ENCODE measurements around the gene CCDC38.

Gene CCDC38

GRCh38 chr12:95836630-95837239 is 105.7 kb downstream of the CCDC38 start:
- H3K79me1 ChIP-seq (ENCODE audit: low read length): no peaks in the 10 kb centered on the region
- WGBS (ENCODE audit: extremely low coverage, insufficient coverage, low lambda C conversion rate): no CpG with 5 or more reads among the region's 1 CpG

GRCh38 chr12:95836185-95836609 is 106.2 kb downstream of the CCDC38 start:
- Histone ChIP-seq H3K4me3 (ENCODE audit: low read length) (no peak overlapping the region), H4K5ac (ENCODE audit: low read length) (no peak overlapping the region), H3K56ac (ENCODE audit: low read length) (no peak overlapping the region), H2AK5ac (ENCODE audit: low read length) (no peak overlapping the region), H3K27me3 (ENCODE audit: insufficient read depth, low read length, poor library complexity) (no peaks in the 10 kb centered on the region), H3K23ac (ENCODE audit: low read length) (no peak overlapping the region), H3K9ac (ENCODE audit: low read length) (no peak overlapping the region), H2BK120ac (ENCODE audit: low read depth, low read length) (no peak overlapping the region), H3K4me2 (ENCODE audit: low read length) (no peak overlapping the region), H2BK15ac (replicated peaks; ENCODE audit: low read depth) (no peak overlapping the region), H3K4ac (ENCODE audit: low read depth, low read length) (no peak overlapping the region), H4K8ac (ENCODE audit: low read depth, low read length) (no peak overlapping the region), H3K79me1 (ENCODE audit: low read length) (no peaks in the 10 kb centered on the region), H3K79me2 (ENCODE audit: control insufficient read depth, insufficient read depth, low read length) (no peaks in the 10 kb centered on the region), H3K36me3 (ENCODE audit: control insufficient read depth, insufficient read depth, low read length) (no peaks in the 10 kb centered on the region), H3K18ac (ENCODE audit: low read length) (no peak overlapping the region), H3K4me1 (ENCODE audit: control insufficient read depth, low read depth, low read length) (no peaks in the 10 kb centered on the region), H3K27ac (ENCODE audit: low read depth, low read length) (no peak overlapping the region), H2BK5ac (ENCODE audit: low read length) (no peak overlapping the region)
- no peak for DNase-seq
- no CpG with 5 or more reads among the region's 3 CpGs for WGBS (ENCODE audit: extremely low coverage, insufficient coverage, low lambda C conversion rate)

More at GRCh38 chr12:95836630-95837239, 105.7 kb downstream of the CCDC38 start:
- H3K4me1 ChIP-seq (ENCODE audit: control insufficient read depth, low read depth, low read length): no peaks in the 10 kb centered on the region
- no peaks in the 10 kb centered on the region for H3K27me3 ChIP-seq (ENCODE audit: insufficient read depth, low read length, poor library complexity)
- H3K23ac ChIP-seq (ENCODE audit: low read length): no peak overlapping the region
- no peak overlapping the region for H3K27ac ChIP-seq (ENCODE audit: low read depth, low read length)
- no peak overlapping the region for H4K8ac ChIP-seq (ENCODE audit: low read depth, low read length)
- no peak for DNase-seq
- H3K4me2 ChIP-seq (ENCODE audit: low read length): no peak overlapping the region
- H4K5ac ChIP-seq (ENCODE audit: low read length): no peak overlapping the region
- H3K79me2 ChIP-seq (ENCODE audit: control insufficient read depth, insufficient read depth, low read length): no peaks in the 10 kb centered on the region
- no peak overlapping the region for H3K18ac ChIP-seq (ENCODE audit: low read length)
- no peak overlapping the region for H3K4me3 ChIP-seq (ENCODE audit: low read length)
- H3K56ac ChIP-seq (ENCODE audit: low read length): no peak overlapping the region
- H3K9ac ChIP-seq (ENCODE audit: low read length): no peak overlapping the region
- no peak overlapping the region for H2BK5ac ChIP-seq (ENCODE audit: low read length)
- H2AK5ac ChIP-seq (ENCODE audit: low read length): no peak overlapping the region
- H2BK120ac ChIP-seq (ENCODE audit: low read depth, low read length): no peak overlapping the region
- H3K36me3 ChIP-seq (ENCODE audit: control insufficient read depth, insufficient read depth, low read length): no peaks in the 10 kb centered on the region
- no peak overlapping the region for H2BK15ac ChIP-seq (replicated peaks; ENCODE audit: low read depth)
- no peak overlapping the region for H3K4ac ChIP-seq (ENCODE audit: low read depth, low read length)

- Histone ChIP-seq H3K79me2 (ENCODE audit: control insufficient read depth, insufficient read depth, low read length) (no peaks in the 10 kb centered on the region), H4K8ac (ENCODE audit: low read depth, low read length) (no peak overlapping the region), H2BK15ac (replicated peaks; ENCODE audit: low read depth) (no peak overlapping the region), H3K4me3 (ENCODE audit: low read length) (no peak overlapping the region), H4K5ac (ENCODE audit: low read length) (no peak overlapping the region), H3K27ac (ENCODE audit: low read depth, low read length) (no peak overlapping the region), H3K56ac (ENCODE audit: low read length) (no peak overlapping the region), H2BK5ac (ENCODE audit: low read length) (no peak overlapping the region), H3K23ac (ENCODE audit: low read length) (no peak overlapping the region), H3K79me1 (ENCODE audit: low read length) (no peaks in the 10 kb centered on the region), H2AK5ac (ENCODE audit: low read length) (no peak overlapping the region), H3K36me3 (ENCODE audit: control insufficient read depth, insufficient read depth, low read length) (no peaks in the 10 kb centered on the region), H3K27me3 (ENCODE audit: insufficient read depth, low read length, poor library complexity) (no peaks in the 10 kb centered on the region), H3K4me2 (ENCODE audit: low read length) (no peak overlapping the region), H3K9ac (ENCODE audit: low read length) (no peak overlapping the region), H3K18ac (ENCODE audit: low read length) (no peak overlapping the region), H3K4ac (ENCODE audit: low read depth, low read length) (no peak overlapping the region), H3K4me1 (ENCODE audit: control insufficient read depth, low read depth, low read length) (no peaks in the 10 kb centered on the region), H2BK120ac (ENCODE audit: low read depth, low read length) (no peak overlapping the region)
- DNase-seq: no peak
- WGBS (ENCODE audit: extremely low coverage, insufficient coverage, low lambda C conversion rate): no CpG with 5 or more reads among the region's 1 CpG
These were observed 107.8 kb downstream of the CCDC38 start for GRCh38 chr12:95834572-95834971.

GRCh38 chr12:95830335-95831089 is 111.9 kb downstream of the CCDC38 start:
- no peak overlapping the region for H4K8ac ChIP-seq (ENCODE audit: low read depth, low read length)
- no peak overlapping the region for H3K4me2 ChIP-seq (ENCODE audit: low read length)
- no peak overlapping the region for H3K9ac ChIP-seq (ENCODE audit: low read length)
- no CpG with 5 or more reads among the region's 2 CpGs for WGBS (ENCODE audit: extremely low coverage, insufficient coverage, low lambda C conversion rate)
- no peak overlapping the region for H2BK15ac ChIP-seq (replicated peaks; ENCODE audit: low read depth)
- DNase-seq: no peak
- H3K18ac ChIP-seq (ENCODE audit: low read length): no peak overlapping the region
- H3K56ac ChIP-seq (ENCODE audit: low read length): no peak overlapping the region
- no peak overlapping the region for H3K27ac ChIP-seq (ENCODE audit: low read depth, low read length)
- no peaks in the 10 kb centered on the region for H3K79me1 ChIP-seq (ENCODE audit: low read length)
- no peak overlapping the region for H2AK5ac ChIP-seq (ENCODE audit: low read length)
- no peaks in the 10 kb centered on the region for H3K27me3 ChIP-seq (ENCODE audit: insufficient read depth, low read length, poor library complexity)
- H2BK120ac ChIP-seq (ENCODE audit: low read depth, low read length): no peak overlapping the region
- no peak overlapping the region for H2BK5ac ChIP-seq (ENCODE audit: low read length)
- no peaks in the 10 kb centered on the region for H3K4me1 ChIP-seq (ENCODE audit: control insufficient read depth, low read depth, low read length)
- no peaks in the 10 kb centered on the region for H3K36me3 ChIP-seq (ENCODE audit: control insufficient read depth, insufficient read depth, low read length)
- no peak overlapping the region for H4K5ac ChIP-seq (ENCODE audit: low read length)
- H3K4me3 ChIP-seq (ENCODE audit: low read length): no peak overlapping the region
- H3K23ac ChIP-seq (ENCODE audit: low read length): no peak overlapping the region
- no peak overlapping the region for H3K4ac ChIP-seq (ENCODE audit: low read depth, low read length)
- no peaks in the 10 kb centered on the region for H3K79me2 ChIP-seq (ENCODE audit: control insufficient read depth, insufficient read depth, low read length)

GRCh38 chr12:95829395-95829794 is 113.0 kb downstream of the CCDC38 start:
- no peaks in the 10 kb centered on the region for H3K4me1 ChIP-seq (ENCODE audit: control insufficient read depth, low read depth, low read length)
- H2BK15ac ChIP-seq (replicated peaks; ENCODE audit: low read depth): no peak overlapping the region
- no peak overlapping the region for H3K9ac ChIP-seq (ENCODE audit: low read length)
- H3K56ac ChIP-seq (ENCODE audit: low read length): no peak overlapping the region
- no peak overlapping the region for H3K23ac ChIP-seq (ENCODE audit: low read length)
- DNase-seq: no peak
- H3K4me2 ChIP-seq (ENCODE audit: low read length): no peak overlapping the region
- H3K36me3 ChIP-seq (ENCODE audit: control insufficient read depth, insufficient read depth, low read length): no peaks in the 10 kb centered on the region
- H3K27ac ChIP-seq (ENCODE audit: low read depth, low read length): no peak overlapping the region
- no peak overlapping the region for H3K4ac ChIP-seq (ENCODE audit: low read depth, low read length)
- no peak overlapping the region for H3K4me3 ChIP-seq (ENCODE audit: low read length)
- no peak overlapping the region for H4K8ac ChIP-seq (ENCODE audit: low read depth, low read length)
- H3K79me2 ChIP-seq (ENCODE audit: control insufficient read depth, insufficient read depth, low read length): no peaks in the 10 kb centered on the region
- H2AK5ac ChIP-seq (ENCODE audit: low read length): no peak overlapping the region
- no peak overlapping the region for H2BK5ac ChIP-seq (ENCODE audit: low read length)
- no peak overlapping the region for H2BK120ac ChIP-seq (ENCODE audit: low read depth, low read length)
- H3K79me1 ChIP-seq (ENCODE audit: low read length): no peaks in the 10 kb centered on the region
- no peak overlapping the region for H4K5ac ChIP-seq (ENCODE audit: low read length)
- no peak overlapping the region for H3K18ac ChIP-seq (ENCODE audit: low read length)
- no peaks in the 10 kb centered on the region for H3K27me3 ChIP-seq (ENCODE audit: insufficient read depth, low read length, poor library complexity)

All from mesendoderm (in vitro differentiated cells).